OCI-LY7 (cell line): Measurements from ENCODE around the gene CFAP77. TPM values are rescaled to one million over a fixed set of nuclear protein-coding genes. Genes with fewer than 3 reads are reported as not detected.

Source experiments
- BruUV-seq: library from RNA; stranded (reverse); fragments of 400-500 nt; replicated peaks from 2 replicates; lab custom pipeline; 2021; lab: Mats Ljungman, UMichigan
- CTCF ChIA-PET: fragments of 300-600 bp; sonication (Branson Sonifier 250); formaldehyde crosslinking; loops from one replicate; lab custom pipeline; 2022; ENCODE audit warnings: antibody characterized with exemption; ENCODE audit not compliant: unreplicated experiment; lab: Charles Lee
- POLR2A ChIA-PET: fragments of 300-600 bp; sonication (Branson Sonifier 250); formaldehyde crosslinking; loops from one replicate; lab custom pipeline; 2022; ENCODE audit warnings: antibody characterized with exemption; lab: Charles Lee
- DNase-seq: peaks from one replicate; pipeline ENCODE4 v3.0.0-alpha.2; 2015; ENCODE audit warnings: low spot score
- H2AFZ ChIP-seq: fragments of 200-600 bp; sonication (generic), shearing (Covaris generic); 2 replicates; pipeline ENCODE4 v1.6.1; 2014; ENCODE audit warnings: mild to moderate bottlenecking, antibody characterized with exemption, low read length, moderate library complexity
- H3K27ac ChIP-seq: fragments of 200-600 bp; sonication (generic); 2 replicates; pipeline ENCODE4 v1.5.1; 2014; ENCODE audit warnings: mixed run types, low read depth, mild to moderate bottlenecking, moderate library complexity, low read length, inconsistent platforms; ENCODE audit not compliant: poor library complexity, severe bottlenecking
- H3K36me3 ChIP-seq: fragments of 200-600 bp; sonication (generic); 2 replicates; pipeline ENCODE4 v1.6.1; 2014; ENCODE audit warnings: mild to moderate bottlenecking, antibody characterized with exemption, low read length, moderate library complexity, mixed read lengths; ENCODE audit not compliant: insufficient read depth
- H3K4me1 ChIP-seq: fragments of 200-600 bp; sonication (generic); 2 replicates; pipeline ENCODE4 v1.5.1; 2014; ENCODE audit warnings: mild to moderate bottlenecking, low read length; ENCODE audit not compliant: insufficient read depth, poor library complexity, severe bottlenecking
- H3K4me2 ChIP-seq: fragments of 200-600 bp; sonication (generic); 2 replicates; pipeline ENCODE4 v1.6.1; 2014; ENCODE audit warnings: mild to moderate bottlenecking, low read length
- H3K4me3 ChIP-seq: fragments of 200-600 bp; sonication (generic); 2 replicates; pipeline ENCODE4 v1.5.1; 2014; ENCODE audit warnings: mild to moderate bottlenecking, low read depth, low read length; ENCODE audit not compliant: poor library complexity, severe bottlenecking
- H3K79me2 ChIP-seq: fragments of 200-600 bp; sonication (generic); 2 replicates; pipeline ENCODE4 v1.6.1; 2016; ENCODE audit warnings: low read depth, mild to moderate bottlenecking, low read length, moderate library complexity, mixed read lengths; ENCODE audit not compliant: insufficient read depth
- H3K9me2 ChIP-seq: fragments of 200-600 bp; sonication (generic); 2 replicates; pipeline ENCODE4 v1.6.1; 2016; ENCODE audit warnings: mild to moderate bottlenecking, low read length, mixed read lengths; ENCODE audit not compliant: insufficient read depth
- H3K9me3 ChIP-seq: fragments of 200-600 bp; sonication (generic); 2 replicates; pipeline ENCODE4 v1.6.1; 2014; ENCODE audit warnings: mild to moderate bottlenecking, mixed run types, low read length, mixed read lengths
- H4K20me1 ChIP-seq: fragments of 200-600 bp; sonication (generic); 2 replicates; pipeline ENCODE4 v1.6.1; 2014; ENCODE audit warnings: mild to moderate bottlenecking, antibody characterized with exemption, low read length, moderate library complexity, mixed read lengths; ENCODE audit not compliant: insufficient read depth
- EZH2phosphoT487 ChIP-seq: fragments of 200-600 bp; sonication (generic); IDR thresholded peaks from 2 replicates; pipeline ENCODE4 v1.6.1; 2018; ENCODE audit warnings: low read depth, borderline replicate concordance, mild to moderate bottlenecking, mixed run types, antibody characterized with exemption, low read length, moderate library complexity, mixed read lengths
- intact Hi-C: fragments of 100-400 bp; cut with micrococcal nuclease; formaldehyde crosslinking; loops from one replicate; pipeline ENCODE4 v1.10.0; 2022; ENCODE audit not compliant: unreplicated experiment
- total RNA-seq, 2 experiments: library from RNA; depleted of rRNA in 1 of 2; stranded (reverse); fragments of >200 nt in 1 of 2; shearing (Covaris generic) in 1 of 2; gene quantifications; 2 replicates each; pipeline ENCODE4 v1.2.3, GENCODE V29; 2014 to 2022
- TF ChIP-seq, protein P1 (sequence below): fragments of 200-600 bp; sonication (generic); conservative IDR thresholded peaks from 2 replicates; pipeline ENCODE4 v1.5.1; 2014; ENCODE audit warnings: mild to moderate bottlenecking, antibody characterized with exemption, low read length, moderate library complexity, mixed read lengths

The CFAP77 gene
- total RNA-seq, 2 experiments from 2014 or later: not detected

DNA sequence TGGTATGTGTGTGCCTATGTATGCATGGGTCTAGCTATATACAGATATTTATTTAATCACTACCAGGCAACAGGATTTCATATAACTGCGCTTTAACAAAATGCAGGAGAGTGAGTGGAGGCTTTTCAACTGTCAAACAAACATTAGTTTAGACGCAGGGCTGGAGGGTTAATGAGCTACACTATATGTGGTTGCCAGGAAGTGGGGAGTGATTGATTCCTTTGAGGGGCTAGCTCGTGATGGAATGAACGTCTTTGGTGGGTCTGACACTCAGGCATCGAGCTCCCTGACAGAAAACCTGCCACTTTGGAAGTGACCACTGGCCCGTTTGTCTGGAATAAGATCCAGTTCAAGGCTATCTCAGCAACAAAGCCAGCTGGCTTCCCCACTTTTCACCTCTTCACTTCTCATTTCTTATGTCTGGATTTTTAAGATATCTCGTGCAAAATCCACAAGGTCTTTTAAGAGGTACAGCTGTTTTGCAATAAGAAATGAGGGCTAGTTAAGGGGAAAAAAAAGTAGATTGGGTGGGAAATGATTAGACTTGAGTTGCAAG lies 78.0 kb downstream of the CFAP77 start:
- H3K27ac ChIP-seq: no peak overlapping the region
- H3K4me2 ChIP-seq: no peak overlapping the region
- no peaks in the 10 kb centered on the region for H4K20me1 ChIP-seq
- H2AFZ ChIP-seq: no peak overlapping the region
- no peak overlapping the region for H3K4me3 ChIP-seq
- ChIA-PET CTCF (no interaction called here), POLR2A (no interaction called here)
- BruUV-seq: no TSS peak
- TF ChIP-seq, protein P1, sequence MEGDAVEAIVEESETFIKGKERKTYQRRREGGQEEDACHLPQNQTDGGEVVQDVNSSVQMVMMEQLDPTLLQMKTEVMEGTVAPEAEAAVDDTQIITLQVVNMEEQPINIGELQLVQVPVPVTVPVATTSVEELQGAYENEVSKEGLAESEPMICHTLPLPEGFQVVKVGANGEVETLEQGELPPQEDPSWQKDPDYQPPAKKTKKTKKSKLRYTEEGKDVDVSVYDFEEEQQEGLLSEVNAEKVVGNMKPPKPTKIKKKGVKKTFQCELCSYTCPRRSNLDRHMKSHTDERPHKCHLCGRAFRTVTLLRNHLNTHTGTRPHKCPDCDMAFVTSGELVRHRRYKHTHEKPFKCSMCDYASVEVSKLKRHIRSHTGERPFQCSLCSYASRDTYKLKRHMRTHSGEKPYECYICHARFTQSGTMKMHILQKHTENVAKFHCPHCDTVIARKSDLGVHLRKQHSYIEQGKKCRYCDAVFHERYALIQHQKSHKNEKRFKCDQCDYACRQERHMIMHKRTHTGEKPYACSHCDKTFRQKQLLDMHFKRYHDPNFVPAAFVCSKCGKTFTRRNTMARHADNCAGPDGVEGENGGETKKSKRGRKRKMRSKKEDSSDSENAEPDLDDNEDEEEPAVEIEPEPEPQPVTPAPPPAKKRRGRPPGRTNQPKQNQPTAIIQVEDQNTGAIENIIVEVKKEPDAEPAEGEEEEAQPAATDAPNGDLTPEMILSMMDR: no peak
- no peak for TF ChIP-seq EZH2phosphoT487
- H3K36me3 ChIP-seq: no peaks in the 10 kb centered on the region
- H3K9me2 ChIP-seq: no peaks in the 10 kb centered on the region
- DNase-seq: no peak
- H3K4me1 ChIP-seq: no peaks in the 10 kb centered on the region
- no peaks in the 10 kb centered on the region for H3K79me2 ChIP-seq
- intact Hi-C loops: no loop called here
- no peaks in the 10 kb centered on the region for H3K9me3 ChIP-seq

DNA sequence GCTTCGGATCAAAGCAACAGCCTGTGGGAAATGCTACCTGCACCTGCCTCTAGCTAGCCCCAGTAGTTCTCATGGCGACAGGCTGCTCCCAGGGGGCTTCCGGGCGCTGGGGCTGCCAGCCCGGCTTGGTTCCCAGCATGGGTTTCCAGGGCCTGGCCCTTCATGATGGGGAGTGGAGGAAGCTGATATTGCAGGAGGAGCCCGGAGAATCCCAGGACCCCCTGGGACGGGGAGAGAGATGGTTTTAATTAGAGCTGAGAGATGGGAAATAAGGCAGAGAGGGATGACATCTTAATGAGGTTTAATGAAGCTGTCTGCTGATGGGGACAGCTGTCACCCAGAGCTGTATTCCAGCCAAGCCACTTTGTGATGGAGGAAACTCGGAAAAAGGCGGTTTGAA lies 78.6 kb downstream of the CFAP77 start:
- no peak overlapping the region for H2AFZ ChIP-seq
- no peaks in the 10 kb centered on the region for H4K20me1 ChIP-seq
- DNase-seq: no peak

DNA sequence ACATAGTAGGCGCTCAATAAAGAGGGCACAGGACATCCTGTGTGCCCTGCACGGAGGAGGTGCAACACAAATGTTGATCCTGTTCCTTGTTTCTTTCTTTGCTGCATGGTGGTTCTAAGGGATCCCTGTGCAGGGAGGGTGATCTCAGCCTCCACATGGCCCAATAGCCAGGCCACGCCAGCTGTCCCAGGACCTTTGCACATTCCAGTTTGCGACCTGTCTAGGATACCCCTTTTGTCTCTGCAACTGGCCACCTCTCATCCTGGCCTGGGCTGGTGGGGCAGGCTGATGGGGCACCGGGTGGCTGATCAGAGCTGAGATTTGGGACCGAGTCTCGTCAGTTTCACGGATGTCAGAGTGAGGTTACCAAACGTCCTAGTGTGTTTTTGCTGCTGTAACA lies 79.5 kb downstream of the CFAP77 start:
- TF ChIP-seq, protein P1: no peak
- TF ChIP-seq EZH2phosphoT487: no peak
- Histone ChIP-seq H4K20me1 (no peaks in the 10 kb centered on the region), H3K4me3 (no peak overlapping the region), H3K9me2 (no peaks in the 10 kb centered on the region), H3K4me1 (no peaks in the 10 kb centered on the region), H3K4me2 (no peak overlapping the region), H3K9me3 (no peaks in the 10 kb centered on the region), H3K79me2 (no peaks in the 10 kb centered on the region), H3K27ac (no peak overlapping the region), H3K36me3 (no peaks in the 10 kb centered on the region), H2AFZ (no peak overlapping the region)
- POLR2A ChIA-PET: no interaction called here
- CTCF ChIA-PET: no interaction called here
- BruUV-seq: no TSS peak
- DNase-seq: no peak
- intact Hi-C loops: no loop called here

More for the DNA sequence above, 78.6 kb downstream of the CFAP77 start:
- TF ChIP-seq, protein P1: no peak
- no peak for TF ChIP-seq EZH2phosphoT487
- intact Hi-C loops: no loop called here
- ChIA-PET POLR2A (interaction anchor here (0.5 kb wide), 1 partner anchor 254 kb away, joined by 6 read pairs; no protein-coding TSS in a partner anchor), CTCF (no interaction called here)
- Histone ChIP-seq H3K4me1 (no peaks in the 10 kb centered on the region), H3K9me3 (no peaks in the 10 kb centered on the region), H3K79me2 (no peaks in the 10 kb centered on the region), H3K27ac (no peak overlapping the region), H3K36me3 (no peaks in the 10 kb centered on the region), H3K9me2 (no peaks in the 10 kb centered on the region), H3K4me2 (no peak overlapping the region), H3K4me3 (no peak overlapping the region)
- no TSS peak for BruUV-seq
